ENCODE data around the gene IRAK2.

Gene IRAK2

GRCh38 chr3:10223676-10224639, 59.2 kb downstream of the IRAK2 start:
- H3K4me3 ChIP-seq (ENCODE audit: low read depth, low read length), result no peak overlapping the region

GRCh38 chr3:10224794-10225665, 60.3 kb downstream of the IRAK2 start:
- no peak overlapping the region for H3K4me3 ChIP-seq (ENCODE audit: low read depth, low read length)

- H3K4me3 ChIP-seq (ENCODE audit: low read depth, low read length), result no peak overlapping the region
Measured at GRCh38 chr3:10226293-10226692, 61.6 kb downstream of the IRAK2 start.

GRCh38 chr3:10228248-10228950, 63.7 kb downstream of the IRAK2 start:
- no peak overlapping the region for H3K4me3 ChIP-seq (ENCODE audit: low read depth, low read length)

- H3K4me3 ChIP-seq (ENCODE audit: low read depth, low read length), result no peak overlapping the region
Measured at GRCh38 chr3:10229576-10229975, 64.9 kb downstream of the IRAK2 start.

GRCh38 chr3:10232137-10232536, 67.4 kb downstream of the IRAK2 start:
- H3K4me3 ChIP-seq (ENCODE audit: low read depth, low read length), result no peak overlapping the region

- H3K4me3 ChIP-seq (ENCODE audit: low read depth, low read length), result no peak overlapping the region
Measured at GRCh38 chr3:10233988-10234387, 69.3 kb downstream of the IRAK2 start.

- no peak overlapping the region for H3K4me3 ChIP-seq (ENCODE audit: low read depth, low read length)
Measured at GRCh38 chr3:10234526-10235230, 70.0 kb downstream of the IRAK2 start.

- H3K4me3 ChIP-seq (ENCODE audit: low read depth, low read length), result no peak overlapping the region
Measured at GRCh38 chr3:10235551-10235950, 70.8 kb downstream of the IRAK2 start.

- no peak overlapping the region for H3K4me3 ChIP-seq (ENCODE audit: low read depth, low read length)
Measured at GRCh38 chr3:10238345-10239183, 73.8 kb downstream of the IRAK2 start.

- no peak overlapping the region for H3K4me3 ChIP-seq (ENCODE audit: low read depth, low read length)
Measured at GRCh38 chr3:10240799-10241198, 76.1 kb downstream of the IRAK2 start.

GRCh38 chr3:10242182-10243065, 77.7 kb downstream of the IRAK2 start:
- no peak overlapping the region for H3K4me3 ChIP-seq (ENCODE audit: low read depth, low read length)

GRCh38 chr3:10244009-10244408, 79.3 kb downstream of the IRAK2 start:
- no peak overlapping the region for H3K4me3 ChIP-seq (ENCODE audit: low read depth, low read length)

- H3K4me3 ChIP-seq (ENCODE audit: low read depth, low read length), result no peak overlapping the region
Measured at GRCh38 chr3:10245081-10245712, 80.5 kb downstream of the IRAK2 start.

- no peak overlapping the region for H3K4me3 ChIP-seq (ENCODE audit: low read depth, low read length)
Measured at GRCh38 chr3:10247679-10248183, 83.0 kb downstream of the IRAK2 start.

- H3K4me3 ChIP-seq (ENCODE audit: low read depth, low read length), result peak within 1 kb of the TSS; percentile 78
Measured at GRCh38 chr3:10248184-10248983, 83.7 kb downstream of the IRAK2 start, which contains the start of gene TATDN2. Gene TATDN2, plus strand, starts transcription at chr3:10248459. Its CDS starts 742 bp downstream, at chr3:10249201.
